HepG2 (cell line): ENCODE results near the gene WBP1. TPM values are rescaled to one million over a fixed set of nuclear protein-coding genes. Genes with fewer than 3 reads are reported as not detected.

Source experiments
- BCL6 ChIP-seq: IDR thresholded peaks from 2 replicates; pipeline ENCODE4 v1.6.1; 2016; ENCODE audit warnings: missing genetic modification reagents, missing compliant biosample characterization
- CAMTA2 ChIP-seq: sonication (generic); formaldehyde crosslinking; IDR thresholded peaks from 2 replicates; pipeline ENCODE4 v1.4.0; 2020; ENCODE audit warnings: mild to moderate bottlenecking, missing genetic modification reagents, borderline replicate concordance
- CREM ChIP-seq, 2 experiments: sonication (generic) in 1 of 2; formaldehyde crosslinking in 1 of 2; IDR thresholded peaks; 2 replicates each; pipeline versions ENCODE4 v1.4.0 to v1.6.1; 2016 to 2020; ENCODE audit warnings: antibody characterized with exemption in 1 of 2, mild to moderate bottlenecking in 1 of 2, missing genetic modification reagents in 1 of 2
- FOSL2 ChIP-seq: sonication (generic); formaldehyde crosslinking; IDR thresholded peaks from 2 replicates; pipeline ENCODE4 v1.4.0; 2020; ENCODE audit warnings: missing genetic modification reagents
- FOXA1 ChIP-seq, 2 experiments: fragments of 450-650 bp in 1 of 2; sonication (generic) in 1 of 2; formaldehyde crosslinking in 1 of 2; IDR thresholded peaks; 2 replicates each; pipeline versions ENCODE4 v1.4.0 to v1.6.1; 2016 to 2020; ENCODE audit warnings: missing genetic modification reagents in 1 of 2
- GABPB1 ChIP-seq: IDR thresholded peaks from 2 replicates; pipeline ENCODE4 v1.6.1; 2016; ENCODE audit warnings: mild to moderate bottlenecking, missing genetic modification reagents, moderate library complexity, missing compliant biosample characterization
- HES4 ChIP-seq: sonication (generic); formaldehyde crosslinking; IDR thresholded peaks from 2 replicates; pipeline ENCODE4 v1.9.0; 2021; ENCODE audit warnings: mild to moderate bottlenecking, missing genetic modification reagents, borderline replicate concordance
- HOXA3 ChIP-seq: sonication (generic); formaldehyde crosslinking; IDR thresholded peaks from 2 replicates; pipeline ENCODE4 v1.5.0; 2020; ENCODE audit warnings: missing genetic modification reagents
- IRX3 ChIP-seq: sonication (generic); formaldehyde crosslinking; IDR thresholded peaks from 2 replicates; pipeline ENCODE4 v1.8.1; 2023; ENCODE audit warnings: mild to moderate bottlenecking, low read depth, missing genetic modification reagents, borderline replicate concordance
- PPARG ChIP-seq: conservative IDR thresholded peaks from 2 replicates; pipeline ENCODE4 v1.6.1; 2016; ENCODE audit warnings: missing biosample characterization, missing genetic modification reagents
- RERE ChIP-seq: IDR thresholded peaks from 2 replicates; pipeline ENCODE4 v1.6.1; 2016; ENCODE audit warnings: low read depth, missing genetic modification reagents, missing compliant biosample characterization
- SIX1 ChIP-seq: sonication (generic); formaldehyde crosslinking; IDR thresholded peaks from 2 replicates; pipeline ENCODE4 v1.4.0; 2020; ENCODE audit warnings: missing genetic modification reagents, borderline replicate concordance
- SNAPC2 ChIP-seq: sonication (generic); formaldehyde crosslinking; IDR thresholded peaks from 2 replicates; pipeline ENCODE4 v1.8.1; 2022; ENCODE audit warnings: mild to moderate bottlenecking, missing genetic modification reagents
- TBX3 ChIP-seq: fragments of 450-650 bp; IDR thresholded peaks from 2 replicates; pipeline ENCODE4 v1.6.1; 2017; ENCODE audit warnings: antibody characterized with exemption, mild to moderate bottlenecking, inconsistent platforms, borderline replicate concordance
- ZNF143 ChIP-seq: sonication (generic); formaldehyde crosslinking; IDR thresholded peaks from 2 replicates; pipeline ENCODE4 v1.4.0; 2020; ENCODE audit warnings: missing genetic modification reagents
- polyA plus RNA-seq, 8 experiments: library from polyadenylated mRNA; depleted of rRNA in 3 of 8; stranded (reverse) in 7 of 8; unstranded in 1 of 8; fragments of >200 nt; fragmentation: Illumina TruSeq in 4 of 8; extraction: Trizol in 4 of 8; gene quantifications; 2 replicates each; pipeline versions ENCODE4 v1.2.1 to v1.2.3, GENCODE V29; 2011 to 2016; ENCODE audit warnings: low read depth in 4 of 8, missing spikeins in 1 of 8, mixed read lengths in 1 of 8; ENCODE audit not compliant: insufficient read depth in 1 of 8
- total RNA-seq, 5 experiments: library from RNA; depleted of rRNA; stranded (reverse); fragments of >200 nt; fragmentation: Illumina TruSeq; extraction: Trizol; gene quantifications; 2 replicates each; pipeline ENCODE4 v1.2.3, GENCODE V29; 2016; ENCODE audit warnings: low read depth in 1 of 5

The WBP1 gene
- total and polyA plus RNA-seq, 2 of the 13 experiments (the other 11 are each of a cell fraction or from before 2014, with no cell fraction given): 38.8 to 85.7 TPM

GRCh38 chr2:74486141-74486540, 27.9 kb downstream of the WBP1 start (continued):
- TF ChIP-seq CREM (IDR thresholded peaks at IDR 0.05) (peak; percentile 44; the same call in 1 of the 2 replicates), CREM (CRISPR knock-in tag; IDR thresholded peaks at IDR 0.05) (no peak), ZNF143 (no peak), CAMTA2 (CRISPR knock-in tag) (no peak), HES4 (no peak), BCL6 (peak; percentile 47; the same call in 1 of the 2 replicates), HOXA3 (peak; percentile 66), SNAPC2 (CRISPR knock-in tag) (0 out of 2 replicates have a peak, but pooled peaks have one; percentile 23), FOXA1 (IDR thresholded peaks at IDR 0.05) (peak; percentile 52; the same call in 1 of the 2 replicates), FOXA1 (CRISPR knock-in tag; IDR thresholded peaks at IDR 0.05) (peak; percentile 88), GABPB1 (CRISPR knock-in tag) (no peak), FOSL2 (CRISPR knock-in tag) (peak; percentile 40), SIX1 (CRISPR knock-in tag) (0 out of 2 replicates have a peak, but pooled peaks have one; percentile 19), IRX3 (no peak), RERE (peak; percentile 55; the same call in 1 of the 2 replicates), TBX3 (peak; percentile 69; the same call in 1 of the 2 replicates), PPARG (CRISPR knock-in tag) (peak; percentile 68)
- TF ChIP-seq, all 625 proteins: peak for 56
